Heart left ventricle (tissue), 13 donors: Measurements from ENCODE around the gene ADPRHL1.

Source experiments
- CTCF ChIP-seq, 12 donors: fragments of 200-600 bp; sonication (generic) in 4 of 12; IDR thresholded peaks; one replicate each; pipeline versions ENCODE4 v1.5.0 to v1.8.0; 2018 to 2022; ENCODE audit warnings: antibody characterized with exemption in 12 of 12, mild to moderate bottlenecking in 5 of 12
- POLR2A ChIP-seq, 2 donors: fragments of 450-650 bp; IDR thresholded peaks; one replicate each; pipeline ENCODE4 v1.6.1; 2017; ENCODE audit warnings: antibody characterized with exemption in 2 of 2, mild to moderate bottlenecking in 2 of 2, moderate library complexity in 2 of 2
- donor health status: ischemic (EF 13 %, LVEDD 7.1; RV severe dilation, severe dysfunction).
- donor health status: DM: no; HTN: yes; CAD: no.
- donor health status: DM: no; HTN: no; CAD: no.
- donor health status: ischemic (EF 25% LVEDD 6.9; RV normal size, moderate dysfunction).
- donor health status: ischemic (EF 25% LVEDD 5.7; RV mildly dilated, moderate dysfunction).
- donor health status: ischemic (EF 35%, LVEDD 5.7; RV mildly dilated, moderate dysfunction).
- donor health status: nonischemic (EF 11% LVEDD 7.7; RV severe dilation, severe dysfunction).
- donor health status: DM: yes; HTN: yes; CAD: no.
- donor health status: PGD.
- donor health status: ischemic (EF 29% LVEDD 5.4; RV normal size, mild dysfunction).
- donor health status: nonischemic (EF 23%, LVEDD 6.1; RV moderate dilation, normal function).

- TF ChIP-seq CTCF (IDR thresholded peaks at IDR 0.05): no peak
- TF ChIP-seq POLR2A (IDR thresholded peaks at IDR 0.05): no peak
These were observed 7.3 kb downstream of the ADPRHL1 start for GRCh38 chr13:113445791-113446487.
